ENCODE data around the gene BHMT.
"Not testable (repeated sequence)": the region's sequence is repeated elsewhere in the genome, so short reads cannot be mapped to it uniquely, and the experiment has no call there.

Gene BHMT

GRCh38 chr5:79170661-79171060, 59.1 kb downstream of the BHMT start:
- H3K27me3 Mint-ChIP-seq = no peaks in the 10 kb centered on the region
- no peaks in the 10 kb centered on the region for H3K36me3 Mint-ChIP-seq (ENCODE audit: insufficient read depth)
- no peak for DNase-seq
- ATAC-seq (replicated peaks) = no peak
- peaks cover 0 to 2% of the 10 kb centered on the region in 2 donors for H3K4me1 Mint-ChIP-seq (ENCODE audit: low read depth in 2 of 2)
- H3K27ac Mint-ChIP-seq = no peak overlapping the region
- H3K4me3 Mint-ChIP-seq = no peak overlapping the region
- H3K9me3 Mint-ChIP-seq = no peaks in the 10 kb centered on the region

DNA sequence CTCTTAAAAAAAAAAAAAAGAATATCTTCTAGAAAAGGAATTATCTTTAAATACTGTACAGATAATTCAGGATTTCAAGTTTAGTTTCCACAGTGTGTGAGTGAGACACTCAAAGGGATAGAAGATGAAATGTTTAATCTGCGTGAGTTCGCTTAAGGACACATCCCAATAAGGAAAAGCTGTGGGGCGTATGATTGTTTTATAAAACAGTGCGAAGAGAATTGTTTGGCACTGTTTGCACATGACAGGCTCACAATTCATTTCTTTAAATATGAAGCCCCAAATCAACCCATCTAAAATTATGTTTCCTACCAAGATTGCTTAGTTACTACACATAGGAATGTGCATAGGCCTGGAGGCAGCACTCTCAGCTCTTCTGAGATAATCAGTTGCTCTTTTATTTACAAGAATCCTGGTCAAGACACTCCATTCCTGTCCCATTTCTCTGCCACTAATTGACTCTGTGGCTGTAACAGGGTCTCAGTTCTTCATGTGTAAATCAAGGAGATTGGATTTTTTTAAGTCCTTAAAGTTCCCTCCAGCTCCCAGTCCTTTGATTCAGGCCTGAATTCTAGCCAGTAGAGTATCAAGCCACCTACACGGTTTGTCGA, 60.1 kb downstream of the BHMT start:
- no peak for DNase-seq
- peaks cover 0 to 2% of the 10 kb centered on the region in 2 donors for H3K4me1 Mint-ChIP-seq (ENCODE audit: low read depth in 2 of 2)
- no peaks in the 10 kb centered on the region for H3K27me3 Mint-ChIP-seq
- no peaks in the 10 kb centered on the region for H3K9me3 Mint-ChIP-seq
- ATAC-seq (replicated peaks) = no peak
- H3K36me3 Mint-ChIP-seq (ENCODE audit: insufficient read depth) = no peaks in the 10 kb centered on the region
- no peak overlapping the region for H3K4me3 Mint-ChIP-seq
- no peak overlapping the region for H3K27ac Mint-ChIP-seq

DNA sequence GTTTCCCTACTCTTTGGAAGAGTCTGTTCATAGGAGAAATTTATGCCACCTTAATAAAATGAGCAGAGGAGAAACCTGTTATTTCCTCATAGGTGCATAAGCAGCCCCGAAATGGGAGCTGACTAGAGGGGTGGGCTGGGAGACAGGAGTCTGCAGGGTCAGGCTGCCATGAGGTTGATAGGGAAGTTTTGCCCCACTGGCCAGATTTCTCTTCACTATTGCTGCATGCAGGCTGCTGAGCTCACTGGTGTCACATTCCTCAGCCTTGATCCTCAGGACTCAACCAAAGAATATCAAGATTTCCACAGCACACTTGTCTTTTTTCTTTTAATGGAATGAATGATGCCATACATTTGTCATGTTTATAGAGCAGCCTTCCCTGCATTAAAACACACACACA, 60.7 kb downstream of the BHMT start:
- no peak for DNase-seq
- no peaks in the 10 kb centered on the region for H3K36me3 Mint-ChIP-seq (ENCODE audit: insufficient read depth)
- no peak overlapping the region for H3K4me3 Mint-ChIP-seq
- no peaks in the 10 kb centered on the region for H3K27me3 Mint-ChIP-seq
- H3K27ac Mint-ChIP-seq = no peak overlapping the region
- no peak for ATAC-seq (replicated peaks)
- H3K9me3 Mint-ChIP-seq = no peaks in the 10 kb centered on the region
- H3K4me1 Mint-ChIP-seq (ENCODE audit: low read depth in 2 of 2) = peaks cover 0 to 2% of the 10 kb centered on the region in 2 donors

DNA sequence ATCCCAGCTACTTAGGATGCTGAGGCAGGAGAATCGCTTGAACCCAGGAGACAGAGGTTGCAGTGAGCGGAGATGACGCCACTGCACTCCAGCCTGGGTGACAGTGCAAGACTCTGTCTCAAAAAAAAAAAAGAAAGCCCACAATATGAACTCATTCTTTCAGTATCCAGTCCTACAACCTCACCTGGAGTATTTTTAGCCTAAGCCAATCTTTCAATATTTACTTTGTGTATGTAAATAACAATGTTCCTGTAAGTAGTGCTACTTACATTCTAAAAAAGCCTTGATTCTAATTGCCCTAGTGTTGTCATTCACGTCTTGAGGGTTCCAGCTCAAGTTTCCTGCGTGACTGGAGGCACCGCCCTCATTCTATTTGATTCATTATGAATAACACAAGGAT, 62.0 kb downstream of the BHMT start:
- no peak for DNase-seq
- H3K27me3 Mint-ChIP-seq = no peaks in the 10 kb centered on the region
- H3K36me3 Mint-ChIP-seq (ENCODE audit: insufficient read depth) = no peaks in the 10 kb centered on the region
- no peak overlapping the region for H3K4me3 Mint-ChIP-seq
- no peaks in the 10 kb centered on the region for H3K9me3 Mint-ChIP-seq
- peaks cover 0 to 2% of the 10 kb centered on the region in 2 donors for H3K4me1 Mint-ChIP-seq (ENCODE audit: low read depth in 2 of 2)
- H3K27ac Mint-ChIP-seq = no peak overlapping the region
- ATAC-seq (replicated peaks) = no peak

- not testable (repeated sequence) for DNase-seq; H3K36me3 Mint-ChIP-seq (ENCODE audit: insufficient read depth); ATAC-seq (replicated peaks); H3K4me1 Mint-ChIP-seq (ENCODE audit: low read depth in 2 of 2); H3K4me3 Mint-ChIP-seq; H3K27me3 Mint-ChIP-seq; H3K9me3 Mint-ChIP-seq
- H3K27ac Mint-ChIP-seq = peak overlapping the region in 1 of 2 donors; percentile 77
These were observed 68.8 kb downstream of the BHMT start for GRCh38 chr5:79180449-79180848.

DNA sequence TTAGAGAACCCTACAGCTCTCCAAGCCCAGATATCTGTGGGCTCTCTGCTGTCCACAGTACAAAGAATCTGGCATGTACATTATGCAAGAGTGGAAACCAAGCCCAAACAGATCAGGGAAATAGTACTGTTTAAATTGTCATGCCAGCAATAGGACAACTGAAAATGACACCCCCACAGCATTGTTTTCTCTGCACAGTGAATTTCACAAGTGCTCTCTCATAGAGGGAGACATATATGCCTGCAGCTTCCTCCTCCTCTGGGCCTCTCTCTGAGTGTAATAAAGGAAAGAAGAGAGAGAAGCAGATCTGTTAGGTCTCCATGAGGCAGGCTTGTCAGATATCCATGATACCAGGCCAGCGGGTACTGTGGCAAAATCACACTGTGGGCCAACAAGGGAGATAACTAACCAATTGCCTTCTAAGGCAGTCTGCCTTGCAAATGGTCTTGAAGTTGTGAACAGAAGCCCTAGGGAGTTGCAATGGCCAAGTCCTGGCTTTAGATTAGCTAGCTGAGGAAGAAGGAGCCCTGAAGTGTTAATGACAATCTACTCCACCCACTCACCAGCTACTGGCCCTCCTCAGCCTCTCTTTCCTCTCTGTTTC, 69.9 kb downstream of the BHMT start:
- DNase-seq (no peak), ATAC-seq (replicated peaks) (no peak)
- Mint-ChIP-seq H3K27me3 (no peaks in the 10 kb centered on the region), H3K36me3 (ENCODE audit: insufficient read depth) (no peaks in the 10 kb centered on the region), H3K9me3 (no peaks in the 10 kb centered on the region), H3K4me3 (no peak overlapping the region), H3K27ac (no peak overlapping the region), H3K4me1 (ENCODE audit: low read depth in 2 of 2) (no peaks in the 10 kb centered on the region)

All from effector memory CD8-positive, alpha-beta T cell (primary cell).